ENCODE measurements around the gene GPR78. TPM values are rescaled to one million over a fixed set of nuclear protein-coding genes. Genes with fewer than 3 reads are reported as not detected.

The GPR78 gene
- total and polyA plus RNA-seq, 2 of the 8 experiments (the other 6 are each of a cell fraction or from before 2014, with no cell fraction given), result 1.0 to 3.0 TPM

DNA sequence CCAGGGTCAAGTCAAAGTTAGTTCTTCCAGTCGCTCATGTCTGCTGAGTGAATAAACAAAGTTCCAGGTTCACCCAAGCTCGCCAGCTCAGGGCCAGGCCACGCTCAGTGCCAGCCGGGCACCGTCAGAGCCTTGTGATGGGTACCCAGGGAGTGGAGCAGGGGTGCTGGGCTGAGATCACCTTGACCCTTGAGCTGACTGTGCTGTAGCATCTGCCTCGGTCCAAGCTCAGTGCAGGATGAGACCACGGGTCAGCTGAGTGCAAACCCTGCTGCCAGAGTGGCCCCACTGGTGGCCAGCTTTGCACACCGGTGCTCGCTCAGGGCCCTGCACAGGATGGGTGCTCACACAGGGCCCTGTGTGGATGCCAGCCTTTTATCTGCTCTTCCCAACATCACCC lies 16.7 kb downstream of the GPR78 start (continued):
- TF ChIP-seq, protein P1, sequence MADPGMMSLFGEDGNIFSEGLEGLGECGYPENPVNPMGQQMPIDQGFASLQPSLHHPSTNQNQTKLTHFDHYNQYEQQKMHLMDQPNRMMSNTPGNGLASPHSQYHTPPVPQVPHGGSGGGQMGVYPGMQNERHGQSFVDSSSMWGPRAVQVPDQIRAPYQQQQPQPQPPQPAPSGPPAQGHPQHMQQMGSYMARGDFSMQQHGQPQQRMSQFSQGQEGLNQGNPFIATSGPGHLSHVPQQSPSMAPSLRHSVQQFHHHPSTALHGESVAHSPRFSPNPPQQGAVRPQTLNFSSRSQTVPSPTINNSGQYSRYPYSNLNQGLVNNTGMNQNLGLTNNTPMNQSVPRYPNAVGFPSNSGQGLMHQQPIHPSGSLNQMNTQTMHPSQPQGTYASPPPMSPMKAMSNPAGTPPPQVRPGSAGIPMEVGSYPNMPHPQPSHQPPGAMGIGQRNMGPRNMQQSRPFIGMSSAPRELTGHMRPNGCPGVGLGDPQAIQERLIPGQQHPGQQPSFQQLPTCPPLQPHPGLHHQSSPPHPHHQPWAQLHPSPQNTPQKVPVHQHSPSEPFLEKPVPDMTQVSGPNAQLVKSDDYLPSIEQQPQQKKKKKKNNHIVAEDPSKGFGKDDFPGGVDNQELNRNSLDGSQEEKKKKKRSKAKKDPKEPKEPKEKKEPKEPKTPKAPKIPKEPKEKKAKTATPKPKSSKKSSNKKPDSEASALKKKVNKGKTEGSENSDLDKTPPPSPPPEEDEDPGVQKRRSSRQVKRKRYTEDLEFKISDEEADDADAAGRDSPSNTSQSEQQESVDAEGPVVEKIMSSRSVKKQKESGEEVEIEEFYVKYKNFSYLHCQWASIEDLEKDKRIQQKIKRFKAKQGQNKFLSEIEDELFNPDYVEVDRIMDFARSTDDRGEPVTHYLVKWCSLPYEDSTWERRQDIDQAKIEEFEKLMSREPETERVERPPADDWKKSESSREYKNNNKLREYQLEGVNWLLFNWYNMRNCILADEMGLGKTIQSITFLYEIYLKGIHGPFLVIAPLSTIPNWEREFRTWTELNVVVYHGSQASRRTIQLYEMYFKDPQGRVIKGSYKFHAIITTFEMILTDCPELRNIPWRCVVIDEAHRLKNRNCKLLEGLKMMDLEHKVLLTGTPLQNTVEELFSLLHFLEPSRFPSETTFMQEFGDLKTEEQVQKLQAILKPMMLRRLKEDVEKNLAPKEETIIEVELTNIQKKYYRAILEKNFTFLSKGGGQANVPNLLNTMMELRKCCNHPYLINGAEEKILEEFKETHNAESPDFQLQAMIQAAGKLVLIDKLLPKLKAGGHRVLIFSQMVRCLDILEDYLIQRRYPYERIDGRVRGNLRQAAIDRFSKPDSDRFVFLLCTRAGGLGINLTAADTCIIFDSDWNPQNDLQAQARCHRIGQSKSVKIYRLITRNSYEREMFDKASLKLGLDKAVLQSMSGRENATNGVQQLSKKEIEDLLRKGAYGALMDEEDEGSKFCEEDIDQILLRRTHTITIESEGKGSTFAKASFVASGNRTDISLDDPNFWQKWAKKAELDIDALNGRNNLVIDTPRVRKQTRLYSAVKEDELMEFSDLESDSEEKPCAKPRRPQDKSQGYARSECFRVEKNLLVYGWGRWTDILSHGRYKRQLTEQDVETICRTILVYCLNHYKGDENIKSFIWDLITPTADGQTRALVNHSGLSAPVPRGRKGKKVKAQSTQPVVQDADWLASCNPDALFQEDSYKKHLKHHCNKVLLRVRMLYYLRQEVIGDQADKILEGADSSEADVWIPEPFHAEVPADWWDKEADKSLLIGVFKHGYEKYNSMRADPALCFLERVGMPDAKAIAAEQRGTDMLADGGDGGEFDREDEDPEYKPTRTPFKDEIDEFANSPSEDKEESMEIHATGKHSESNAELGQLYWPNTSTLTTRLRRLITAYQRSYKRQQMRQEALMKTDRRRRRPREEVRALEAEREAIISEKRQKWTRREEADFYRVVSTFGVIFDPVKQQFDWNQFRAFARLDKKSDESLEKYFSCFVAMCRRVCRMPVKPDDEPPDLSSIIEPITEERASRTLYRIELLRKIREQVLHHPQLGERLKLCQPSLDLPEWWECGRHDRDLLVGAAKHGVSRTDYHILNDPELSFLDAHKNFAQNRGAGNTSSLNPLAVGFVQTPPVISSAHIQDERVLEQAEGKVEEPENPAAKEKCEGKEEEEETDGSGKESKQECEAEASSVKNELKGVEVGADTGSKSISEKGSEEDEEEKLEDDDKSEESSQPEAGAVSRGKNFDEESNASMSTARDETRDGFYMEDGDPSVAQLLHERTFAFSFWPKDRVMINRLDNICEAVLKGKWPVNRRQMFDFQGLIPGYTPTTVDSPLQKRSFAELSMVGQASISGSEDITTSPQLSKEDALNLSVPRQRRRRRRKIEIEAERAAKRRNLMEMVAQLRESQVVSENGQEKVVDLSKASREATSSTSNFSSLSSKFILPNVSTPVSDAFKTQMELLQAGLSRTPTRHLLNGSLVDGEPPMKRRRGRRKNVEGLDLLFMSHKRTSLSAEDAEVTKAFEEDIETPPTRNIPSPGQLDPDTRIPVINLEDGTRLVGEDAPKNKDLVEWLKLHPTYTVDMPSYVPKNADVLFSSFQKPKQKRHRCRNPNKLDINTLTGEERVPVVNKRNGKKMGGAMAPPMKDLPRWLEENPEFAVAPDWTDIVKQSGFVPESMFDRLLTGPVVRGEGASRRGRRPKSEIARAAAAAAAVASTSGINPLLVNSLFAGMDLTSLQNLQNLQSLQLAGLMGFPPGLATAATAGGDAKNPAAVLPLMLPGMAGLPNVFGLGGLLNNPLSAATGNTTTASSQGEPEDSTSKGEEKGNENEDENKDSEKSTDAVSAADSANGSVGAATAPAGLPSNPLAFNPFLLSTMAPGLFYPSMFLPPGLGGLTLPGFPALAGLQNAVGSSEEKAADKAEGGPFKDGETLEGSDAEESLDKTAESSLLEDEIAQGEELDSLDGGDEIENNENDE (IDR thresholded peaks at IDR 0.05; ENCODE audit: insufficient replicate concordance, low read length), result no peak
- no peak for TF ChIP-seq BACH1 (IDR thresholded peaks at IDR 0.05; ENCODE audit: low read length)

Data from H1 (cell line).